Trophoblast cell (in vitro differentiated cells and primary cell): ENCODE data around the gene TENM4.
A peak's percentile ranks its signal among the peaks of the same experiment; 100 is the strongest.

ENCODE experiments used
- DNase-seq, 2 donors: peaks; one replicate each; pipeline ENCODE4 v3.0.0-alpha.2; 2016
- H2AFZ ChIP-seq: 2 replicates; pipeline ENCODE4 v1.6.1; 2013; ENCODE audit warnings: low read length, moderate library complexity, mild to moderate bottlenecking; ENCODE audit not compliant: insufficient read depth, poor library complexity
- H2AK5ac ChIP-seq: 2 replicates; pipeline ENCODE4 v1.6.1; 2013; ENCODE audit warnings: mild to moderate bottlenecking, low read length
- H2BK120ac ChIP-seq: 2 replicates; pipeline ENCODE4 v1.6.1; 2013; ENCODE audit warnings: low read length, mild to moderate bottlenecking, moderate library complexity; ENCODE audit not compliant: insufficient read depth, poor library complexity
- H2BK12ac ChIP-seq: 2 replicates; pipeline ENCODE4 v1.6.1; 2013; ENCODE audit warnings: mild to moderate bottlenecking, low read length, moderate library complexity
- H2BK5ac ChIP-seq: 2 replicates; pipeline ENCODE4 v1.6.1; 2013; ENCODE audit warnings: low read length, low read depth, moderate library complexity, mild to moderate bottlenecking; ENCODE audit not compliant: poor library complexity
- H3K14ac ChIP-seq: 2 replicates; pipeline ENCODE4 v1.6.1; 2013; ENCODE audit warnings: mild to moderate bottlenecking, low read length
- H3K18ac ChIP-seq: 2 replicates; pipeline ENCODE4 v1.6.1; 2013; ENCODE audit warnings: mild to moderate bottlenecking, low read length
- H3K23ac ChIP-seq: 2 replicates; pipeline ENCODE4 v1.6.1; 2013; ENCODE audit warnings: low read length
- H3K27ac ChIP-seq: 2 replicates; pipeline ENCODE4 v1.5.1; 2013; ENCODE audit warnings: low read depth, mild to moderate bottlenecking, inconsistent platforms, low read length, moderate library complexity
- H3K27me3 ChIP-seq: 2 replicates; pipeline ENCODE4 v1.6.1; 2013; ENCODE audit warnings: inconsistent platforms, mild to moderate bottlenecking, low read length, moderate library complexity; ENCODE audit not compliant: insufficient read depth
- H3K36me3 ChIP-seq, 2 experiments: 1 replicate in 1 of 2; 2 replicates in 1 of 2; pipeline ENCODE4 v1.6.1; 2013; ENCODE audit warnings: low read length in 2 of 2, mild to moderate bottlenecking in 2 of 2, moderate library complexity in 1 of 2; ENCODE audit not compliant: insufficient read depth in 2 of 2, control insufficient read depth in 1 of 2
- H3K4ac ChIP-seq: 2 replicates; pipeline ENCODE4 v1.6.1; 2013; ENCODE audit warnings: low read depth, mild to moderate bottlenecking, low read length, moderate library complexity
- H3K4me1 ChIP-seq, 2 experiments: 1 replicate in 1 of 2; 2 replicates in 1 of 2; pipeline ENCODE4 v1.6.1; 2013; ENCODE audit warnings: low read length in 2 of 2, mild to moderate bottlenecking in 2 of 2, moderate library complexity in 1 of 2; ENCODE audit not compliant: insufficient read depth in 2 of 2, control insufficient read depth in 1 of 2
- H3K4me2 ChIP-seq: 2 replicates; pipeline ENCODE4 v1.6.1; 2013; ENCODE audit warnings: inconsistent platforms, mild to moderate bottlenecking, low read length, moderate library complexity
- H3K4me3 ChIP-seq: 2 replicates; pipeline ENCODE4 v1.5.1; 2013; ENCODE audit warnings: mild to moderate bottlenecking, low read depth, low read length, inconsistent platforms
- H3K79me1 ChIP-seq: one replicate; pipeline ENCODE4 v1.6.1; 2013; ENCODE audit warnings: low read length
- H3K79me2 ChIP-seq: 2 replicates; pipeline ENCODE4 v1.6.1; 2013; ENCODE audit warnings: low read length, mild to moderate bottlenecking; ENCODE audit not compliant: control insufficient read depth, insufficient read depth, poor library complexity
- H3K9ac ChIP-seq: 2 replicates; pipeline ENCODE4 v1.6.1; 2013; ENCODE audit warnings: mild to moderate bottlenecking, low read length
- H3K9me3 ChIP-seq: 2 replicates; pipeline ENCODE4 v1.6.1; 2013; ENCODE audit warnings: low read depth, mild to moderate bottlenecking, control low read depth, inconsistent platforms, low read length; ENCODE audit not compliant: insufficient read depth
- H4K12ac ChIP-seq: 2 replicates; pipeline ENCODE4 v1.6.1; 2013; ENCODE audit warnings: low read depth, mild to moderate bottlenecking, low read length, moderate library complexity
- H4K8ac ChIP-seq: 2 replicates; pipeline ENCODE4 v1.6.1; 2013; ENCODE audit warnings: low read depth, mild to moderate bottlenecking, low read length, moderate library complexity
- H4K91ac ChIP-seq: one replicate; pipeline ENCODE4 v1.6.1; 2013; ENCODE audit warnings: low read depth, mild to moderate bottlenecking, low read length, moderate library complexity
- WGBS: extraction: QIAGEN DNeasy Blood & Tissue Kit; methylation state at CpG from one replicate; pipeline ENCODE4 v1.1.7; 2013; ENCODE audit warnings: missing lambda C conversion rate; ENCODE audit not compliant: insufficient read length, insufficient coverage; ENCODE audit errors: extremely low coverage; 5-methylcytosine and 5-hydroxymethylcytosine counted together

The TENM4 gene

GRCh38 chr11:79043726-79044125 lies 397.1 kb downstream of the TENM4 start:
- no peak overlapping the region for H3K27ac ChIP-seq
- no peak for DNase-seq
- H3K4me2 ChIP-seq, result no peak overlapping the region
- H2BK5ac ChIP-seq, result no peak overlapping the region
- H3K4me3 ChIP-seq, result no peak overlapping the region
- no CpG with 5 or more reads among the region's 3 CpGs for WGBS
- no peaks in the 10 kb centered on the region for H3K79me2 ChIP-seq
- no peak overlapping the region for H3K9ac ChIP-seq
- H3K79me1 ChIP-seq, result no peaks in the 10 kb centered on the region
- no peak overlapping the region for H2AFZ ChIP-seq
- no peaks in the 10 kb centered on the region for H3K9me3 ChIP-seq
- H3K18ac ChIP-seq, result no peak overlapping the region
- no peak overlapping the region for H4K8ac ChIP-seq
- peaks cover 1 to 3% of the 10 kb centered on the region in 2 experiments for H3K36me3 ChIP-seq
- H2BK12ac ChIP-seq, result no peak overlapping the region
- H3K23ac ChIP-seq, result no peak overlapping the region
- H3K4me1 ChIP-seq, result peaks cover 3 to 8% of the 10 kb centered on the region in 2 experiments
- H3K4ac ChIP-seq, result no peak overlapping the region
- no peak overlapping the region for H4K91ac ChIP-seq
- H2BK120ac ChIP-seq, result no peak overlapping the region
- H2AK5ac ChIP-seq, result no peak overlapping the region
- H3K14ac ChIP-seq, result no peak overlapping the region
- H3K27me3 ChIP-seq, result no peaks in the 10 kb centered on the region
- no peak overlapping the region for H4K12ac ChIP-seq

- H3K9me3 ChIP-seq, result no peaks in the 10 kb centered on the region
- no peak overlapping the region for H3K4ac ChIP-seq
- H3K9ac ChIP-seq, result peak overlapping the region; percentile 25
- H2AFZ ChIP-seq, result no peak overlapping the region
- H3K27me3 ChIP-seq, result no peaks in the 10 kb centered on the region
- H2BK5ac ChIP-seq, result no peak overlapping the region
- no peak overlapping the region for H2AK5ac ChIP-seq
- no peak overlapping the region for H3K18ac ChIP-seq
- H3K79me1 ChIP-seq, result no peaks in the 10 kb centered on the region
- no peak overlapping the region for H3K4me3 ChIP-seq
- peaks cover 1 to 3% of the 10 kb centered on the region in 2 experiments for H3K36me3 ChIP-seq
- no peak overlapping the region for H2BK120ac ChIP-seq
- no peak overlapping the region for H3K14ac ChIP-seq
- H4K91ac ChIP-seq, result no peak overlapping the region
- no peak overlapping the region for H4K8ac ChIP-seq
- H3K4me2 ChIP-seq, result no peak overlapping the region
- no peaks in the 10 kb centered on the region for H3K79me2 ChIP-seq
- WGBS, result no CpG with 5 or more reads among the region's 2 CpGs
- no peak overlapping the region for H2BK12ac ChIP-seq
- H3K27ac ChIP-seq, result no peak overlapping the region
- H3K23ac ChIP-seq, result no peak overlapping the region
- no peak overlapping the region for H4K12ac ChIP-seq
- H3K4me1 ChIP-seq, result peaks cover 3 to 8% of the 10 kb centered on the region in 2 experiments
- DNase-seq, result no peak
Measured at GRCh38 chr11:79042824-79043223, 398.0 kb downstream of the TENM4 start.

- H3K4me3 ChIP-seq, result no peak overlapping the region
- no peak overlapping the region for H3K9ac ChIP-seq
- no CpG with 5 or more reads among the region's 1 CpG for WGBS
- H3K79me2 ChIP-seq, result no peaks in the 10 kb centered on the region
- no peaks in the 10 kb centered on the region for H3K27me3 ChIP-seq
- H2BK5ac ChIP-seq, result no peak overlapping the region
- H2AK5ac ChIP-seq, result no peak overlapping the region
- no peak overlapping the region for H3K27ac ChIP-seq
- peaks cover 2% of the 10 kb centered on the region for H3K9me3 ChIP-seq
- no peak overlapping the region for H3K4ac ChIP-seq
- no peak for DNase-seq
- no peak overlapping the region for H3K23ac ChIP-seq
- H3K4me1 ChIP-seq, result peaks cover 0 to 6% of the 10 kb centered on the region in 2 experiments
- no peak overlapping the region for H2BK120ac ChIP-seq
- no peak overlapping the region for H4K8ac ChIP-seq
- H2BK12ac ChIP-seq, result no peak overlapping the region
- no peak overlapping the region for H3K14ac ChIP-seq
- H4K12ac ChIP-seq, result no peak overlapping the region
- no peak overlapping the region for H3K18ac ChIP-seq
- no peaks in the 10 kb centered on the region for H3K79me1 ChIP-seq
- no peak overlapping the region for H4K91ac ChIP-seq
- H3K4me2 ChIP-seq, result no peak overlapping the region
- peaks cover 0 to 5% of the 10 kb centered on the region in 2 experiments for H3K36me3 ChIP-seq
- H2AFZ ChIP-seq, result no peak overlapping the region
Measured at GRCh38 chr11:79040348-79040747, 400.5 kb downstream of the TENM4 start.

- Histone ChIP-seq H3K79me1 (no peaks in the 10 kb centered on the region), H3K9ac (no peak overlapping the region), H3K4ac (no peak overlapping the region), H2BK12ac (no peak overlapping the region), H3K79me2 (no peaks in the 10 kb centered on the region), H4K8ac (no peak overlapping the region), H3K9me3 (peaks cover 2% of the 10 kb centered on the region), H3K27ac (no peak overlapping the region), H3K14ac (no peak overlapping the region), H2AK5ac (no peak overlapping the region), H3K4me2 (no peak overlapping the region), H3K36me3 (peaks cover 0 to 5% of the 10 kb centered on the region in 2 experiments), H4K12ac (no peak overlapping the region), H2AFZ (no peak overlapping the region), H2BK5ac (no peak overlapping the region), H3K4me3 (no peak overlapping the region), H4K91ac (no peak overlapping the region), H3K27me3 (no peaks in the 10 kb centered on the region), H3K18ac (no peak overlapping the region), H3K23ac (no peak overlapping the region), H3K4me1 (peaks cover 0 to 6% of the 10 kb centered on the region in 2 experiments), H2BK120ac (no peak overlapping the region)
- no CpG with 5 or more reads among the region's 2 CpGs for WGBS
- no peak for DNase-seq
Measured at GRCh38 chr11:79039122-79039521, 401.7 kb downstream of the TENM4 start.
